GM12864 (cell line): ENCODE measurements around the gene KANSL1.

Source experiments
- DNase-seq: peaks from one replicate; pipeline ENCODE4 v3.0.0-alpha.2; 2011; ENCODE audit warnings: low read depth
- H3K4me3 ChIP-seq: 2 replicates; pipeline ENCODE4 v1.5.1; 2011; ENCODE audit warnings: mild to moderate bottlenecking, low read depth, low read length, control low read depth
- CTCF ChIP-seq: IDR thresholded peaks from 2 replicates; pipeline ENCODE4 v1.5.1; 2011; ENCODE audit warnings: low read depth, mild to moderate bottlenecking, moderate library complexity, low read length, control low read depth, inconsistent platforms; ENCODE audit errors: missing control alignments

The KANSL1 gene

GRCh38 chr17:46072998-46073397, 120.2 kb downstream of the KANSL1 start:
- no peak overlapping the region for H3K4me3 ChIP-seq
- DNase-seq, result no peak
- TF ChIP-seq CTCF, result no peak

- TF ChIP-seq CTCF, result no peak
- DNase-seq, result no peak
- H3K4me3 ChIP-seq, result no peak overlapping the region
These were observed 121.4 kb downstream of the KANSL1 start for GRCh38 chr17:46071796-46072195.

GRCh38 chr17:46064460-46064859, 128.8 kb downstream of the KANSL1 start:
- no peak for TF ChIP-seq CTCF
- no peak overlapping the region for H3K4me3 ChIP-seq
- DNase-seq, result no peak

- no peak overlapping the region for H3K4me3 ChIP-seq
- TF ChIP-seq CTCF, result no peak
- DNase-seq, result no peak
These were observed 130.0 kb downstream of the KANSL1 start for GRCh38 chr17:46063241-46063640.

GRCh38 chr17:46061435-46061834, 131.8 kb downstream of the KANSL1 start:
- TF ChIP-seq CTCF, result peak; percentile 14
- no peak overlapping the region for H3K4me3 ChIP-seq
- DNase-seq, result no peak

- no peak for TF ChIP-seq CTCF
- DNase-seq, result no peak
- H3K4me3 ChIP-seq, result no peak overlapping the region
These were observed 132.8 kb downstream of the KANSL1 start for GRCh38 chr17:46060461-46060860.

GRCh38 chr17:46059486-46059885, 133.7 kb downstream of the KANSL1 start:
- no peak for TF ChIP-seq CTCF
- no peak for DNase-seq
- no peak overlapping the region for H3K4me3 ChIP-seq
